NCI-H2029 (cell line): ENCODE measurements around the gene ZNF599.
A peak's percentile ranks its signal among the peaks of the same experiment; 100 is the strongest.
"Not testable (repeated sequence)": the region's sequence is repeated elsewhere in the genome, so short reads cannot be mapped to it uniquely, and the experiment has no call there.

Experiments
- DNase-seq: peaks from one replicate; lab custom pipeline; 2025; lab: John Stamatoyannopoulos, UW

Gene ZNF599

DNA sequence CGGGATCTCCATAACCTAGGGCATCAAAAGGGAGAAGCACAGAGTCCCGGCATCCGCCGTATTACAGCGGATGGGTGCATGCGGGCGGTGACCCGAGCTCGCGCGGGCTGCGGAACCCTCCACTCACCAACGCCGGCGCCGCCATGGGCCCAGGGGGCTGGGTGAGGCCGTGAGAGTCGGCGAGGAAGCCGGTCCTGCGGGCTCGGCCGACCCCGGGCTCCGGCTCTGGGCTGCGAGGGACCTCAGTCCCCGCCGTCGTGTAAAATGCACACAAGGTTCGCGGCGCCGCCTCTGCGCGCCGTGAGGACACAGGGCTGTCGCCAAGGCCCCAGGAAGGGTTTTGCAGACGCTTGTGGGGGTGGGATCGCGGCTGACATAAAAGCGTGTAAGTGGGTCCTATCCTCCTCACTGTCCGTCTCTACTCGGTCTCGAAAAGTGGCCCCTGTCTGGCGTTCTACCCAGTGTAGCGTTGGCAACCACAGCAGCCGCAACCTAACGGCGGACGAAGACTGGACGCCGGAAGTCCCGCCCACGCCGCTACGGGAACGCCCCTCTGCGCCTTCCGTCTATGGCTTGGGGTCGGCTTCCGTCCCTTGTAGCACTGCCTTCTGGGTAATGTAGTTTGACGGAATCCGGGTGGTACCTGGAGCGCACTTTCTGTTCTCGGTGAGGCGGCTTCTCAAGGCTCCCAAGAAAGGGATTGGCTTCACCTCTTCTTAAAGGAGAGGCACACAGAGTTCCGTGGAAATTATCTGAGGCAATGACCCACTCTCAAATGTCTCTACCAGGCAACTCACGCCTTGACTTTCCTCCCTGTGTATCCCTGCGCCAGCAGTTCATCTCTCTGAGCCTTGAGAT, at the start of gene ZNF599:
ZNF599 (minus strand) TSS at position 519 of the 858 bp plus-strand sequence; CDS start at position 145, 374 bp downstream.
- DNase-seq: peak; percentile 88

DNA sequence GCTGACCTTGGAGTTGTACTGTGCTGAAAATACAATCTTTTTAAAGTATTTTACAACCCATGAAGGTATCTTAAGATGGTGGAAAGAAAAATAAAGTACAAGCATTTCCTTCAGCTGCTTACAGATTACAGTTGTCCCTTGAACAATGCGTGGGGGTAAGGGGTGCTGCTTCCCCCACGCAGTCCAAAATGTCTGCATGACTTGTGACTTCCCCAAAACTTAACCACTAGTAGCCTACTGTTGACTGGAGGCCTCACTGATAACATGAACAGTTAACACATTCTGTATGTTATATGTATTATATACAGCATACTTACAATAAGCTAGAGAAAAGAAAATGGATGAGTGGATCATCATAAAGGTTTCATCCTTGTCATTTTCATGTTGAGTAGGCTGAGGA, 45.3 kb upstream of the ZNF599 start:
- DNase-seq: no peak

DNA sequence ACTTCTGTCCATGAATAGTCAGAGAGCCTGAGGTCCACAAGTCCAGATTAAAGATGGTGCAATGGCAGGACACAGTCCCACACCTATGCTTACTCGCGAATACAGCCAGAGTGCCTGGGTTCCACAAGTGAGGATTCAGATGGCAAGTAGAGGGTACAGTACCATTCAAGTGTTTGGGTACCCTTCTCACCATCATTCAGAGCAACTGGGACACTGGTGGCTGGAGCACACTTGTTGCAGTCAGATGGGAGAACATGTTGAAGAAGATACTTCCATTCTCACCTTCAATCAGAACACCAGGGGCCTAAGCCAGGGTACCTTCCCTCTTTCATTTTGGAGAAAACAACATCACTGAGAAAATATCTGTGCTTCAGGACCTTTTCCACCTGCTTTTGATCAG, 43.7 kb upstream of the ZNF599 start:
- DNase-seq: no peak

DNA sequence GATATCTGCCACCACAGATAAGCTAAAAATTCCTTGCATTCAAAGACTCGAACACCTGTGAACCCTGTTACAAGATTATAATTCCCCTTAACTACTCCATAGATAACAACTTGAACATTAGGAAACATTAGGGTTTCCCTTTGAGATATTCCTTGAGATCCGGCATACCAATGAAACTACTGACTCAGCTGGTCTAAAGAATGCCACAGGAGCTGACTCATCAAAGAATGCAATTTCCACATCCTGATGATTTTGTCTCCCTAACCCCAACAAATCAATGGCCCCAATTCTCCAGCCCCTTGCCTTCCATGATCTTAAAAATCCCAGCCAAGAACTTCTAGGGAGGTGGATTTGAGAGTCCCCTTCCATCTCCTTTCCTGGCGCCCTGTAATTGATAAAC, 35.6 kb upstream of the ZNF599 start:
- no peak for DNase-seq

DNA sequence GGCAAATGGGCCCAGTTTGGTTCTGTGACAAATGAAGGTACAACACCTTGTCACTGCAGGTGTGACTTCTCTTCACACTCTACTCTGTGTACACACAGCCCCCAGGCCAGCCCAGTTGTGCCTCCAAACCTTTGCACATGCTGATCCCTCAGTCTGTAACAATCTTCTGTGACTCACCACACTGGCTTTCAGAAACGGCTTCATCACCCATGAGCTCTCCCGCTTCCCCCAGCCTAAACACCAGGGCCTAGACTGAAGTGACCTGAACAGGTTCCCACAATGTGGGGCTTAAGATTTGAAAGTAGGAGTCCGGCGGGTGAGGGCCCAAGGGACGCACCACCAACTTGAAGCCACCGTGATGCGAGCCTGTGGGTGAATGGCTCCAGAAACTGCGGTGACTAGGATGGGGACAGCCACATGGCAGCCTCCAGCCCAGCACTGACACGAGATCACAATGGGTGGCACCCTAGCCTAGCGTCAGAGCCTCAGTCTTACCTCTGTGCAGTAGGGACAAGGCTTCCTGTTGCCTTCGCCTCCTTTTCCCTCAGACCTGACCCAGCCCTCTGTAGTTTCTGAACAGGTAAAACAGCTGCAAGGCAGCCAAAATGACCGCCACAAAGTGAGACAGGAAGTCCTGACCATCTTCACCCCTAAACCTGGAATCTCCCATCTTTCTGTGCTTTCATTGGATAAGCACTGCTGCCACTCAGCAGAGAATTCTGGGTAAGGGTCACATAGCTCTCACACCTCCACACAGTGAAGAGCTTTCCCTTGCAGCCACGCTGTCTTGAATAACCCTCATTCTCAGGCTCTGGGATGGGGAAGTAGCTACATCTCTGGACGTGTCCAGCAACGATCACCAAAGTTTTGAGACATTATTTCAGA, 34.2 kb upstream of the ZNF599 start:
- no peak for DNase-seq

DNA sequence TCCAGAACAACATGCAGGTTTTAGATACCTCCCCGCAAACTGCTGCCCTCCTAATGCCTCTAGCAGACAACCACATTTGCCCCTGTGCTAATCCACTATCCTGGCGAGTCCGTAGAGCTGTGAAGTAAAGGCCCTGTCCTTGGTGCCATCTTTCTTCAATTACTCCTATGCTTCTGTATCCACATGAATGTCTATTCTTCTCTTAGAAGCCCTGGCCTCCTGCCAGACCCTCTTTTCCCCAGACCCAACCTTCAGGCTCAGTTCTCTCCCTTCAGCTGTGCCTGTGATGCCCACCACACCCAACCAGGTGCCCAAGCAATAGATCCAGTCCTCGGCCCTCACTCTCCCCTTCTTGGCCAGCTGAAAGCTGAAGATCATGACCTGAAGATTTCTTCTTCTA, 31.1 kb upstream of the ZNF599 start:
- DNase-seq: no peak

DNA sequence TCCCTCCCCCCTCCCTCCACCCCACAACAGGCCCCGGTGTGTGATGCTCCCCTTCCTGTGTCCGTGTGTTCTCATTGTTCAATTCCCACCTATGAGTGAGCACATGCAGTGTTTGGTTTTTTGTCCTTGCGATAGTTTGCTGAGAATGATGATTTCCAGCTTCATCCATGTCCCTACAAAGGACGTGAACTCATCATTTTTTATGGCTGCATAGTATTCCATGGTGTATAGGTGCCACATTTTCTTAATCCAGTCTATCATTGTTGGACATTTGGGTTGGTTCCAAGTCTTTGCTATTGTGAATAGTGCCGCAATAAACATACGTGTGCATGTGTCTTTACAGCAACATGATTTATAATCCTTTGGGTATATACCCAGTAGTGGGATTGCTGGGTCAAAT, 23.9 kb upstream of the ZNF599 start:
- DNase-seq: not testable (repeated sequence)

DNA sequence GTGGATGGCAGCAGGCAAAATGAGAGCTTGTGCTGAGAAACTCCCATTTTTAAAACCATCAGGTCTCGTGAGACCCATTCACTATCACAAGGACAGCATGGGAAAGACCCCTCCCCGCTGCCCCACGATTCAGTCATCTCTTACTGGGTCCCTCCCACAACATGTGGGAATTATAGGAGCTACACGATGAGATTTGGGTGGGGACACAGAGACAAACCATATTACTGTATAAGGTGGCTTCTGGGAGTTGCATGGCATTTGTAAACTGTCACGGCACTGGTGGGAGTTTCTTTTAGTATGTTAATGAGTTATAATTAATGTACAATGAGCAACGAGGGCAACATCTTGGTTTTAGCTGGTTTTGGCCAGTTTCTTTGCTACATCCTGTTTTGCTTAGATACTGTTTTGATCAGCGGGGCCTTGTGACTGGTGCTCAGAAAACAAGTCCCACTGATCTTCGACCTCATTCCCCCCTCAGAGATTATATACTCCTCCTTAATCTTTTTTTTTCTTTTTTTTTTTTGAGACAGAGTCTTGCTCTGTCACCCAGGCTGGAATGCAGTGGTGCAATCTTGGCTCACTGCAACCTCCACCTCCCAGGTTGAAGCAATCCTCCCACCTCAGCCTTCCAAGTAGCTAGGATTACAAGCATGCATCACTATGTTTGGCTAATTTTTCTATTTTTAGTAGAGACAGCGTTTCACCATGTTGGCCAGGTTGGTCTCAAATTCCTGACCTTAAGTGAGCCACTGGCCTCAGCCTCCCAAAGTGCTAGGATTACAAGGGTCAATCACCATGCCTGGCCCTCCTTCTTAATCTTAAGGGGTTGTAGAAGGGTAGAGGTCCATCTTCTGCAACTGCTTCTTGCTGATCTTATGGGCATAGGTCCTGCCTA, 21.3 kb upstream of the ZNF599 start:
- no peak for DNase-seq

DNA sequence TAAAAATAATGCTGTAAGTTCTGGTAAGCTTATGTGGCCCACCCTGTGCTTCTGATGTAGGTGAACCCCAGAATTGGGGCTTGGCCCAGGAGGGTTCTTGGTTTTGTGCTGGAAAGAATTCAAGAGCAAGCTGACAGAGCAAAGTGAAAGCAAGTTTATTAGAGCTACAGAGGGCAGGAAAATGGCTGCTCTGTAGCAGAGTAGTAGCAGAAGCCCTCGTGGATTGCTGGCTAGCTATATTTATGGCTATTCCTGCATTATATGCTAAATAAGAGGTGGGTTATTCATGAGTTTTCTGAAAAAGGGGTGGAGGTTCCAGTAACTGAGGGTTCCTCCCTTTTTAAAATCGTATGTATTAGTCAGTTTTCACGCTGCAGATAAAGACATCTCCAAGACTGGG, 20.6 kb upstream of the ZNF599 start:
- DNase-seq: no peak

DNA sequence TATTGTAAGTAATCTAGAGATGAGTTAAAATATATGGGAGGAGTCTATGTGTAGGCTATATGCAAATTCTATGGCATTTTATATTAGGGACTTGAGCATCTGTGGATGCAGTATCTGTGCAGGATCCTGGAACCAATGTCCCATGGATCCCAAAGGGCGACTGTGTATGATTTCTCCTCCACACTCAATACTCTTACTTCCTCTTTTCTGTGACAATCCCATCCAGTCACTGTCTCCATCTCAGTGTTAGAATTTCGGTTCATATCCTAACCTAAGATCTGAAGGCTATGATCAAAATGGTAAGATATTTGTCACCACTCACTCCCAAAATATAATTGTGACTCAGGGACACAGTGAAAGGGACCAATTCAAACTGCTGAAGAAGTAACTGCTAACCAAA, 15.1 kb upstream of the ZNF599 start:
- DNase-seq: no peak

DNA sequence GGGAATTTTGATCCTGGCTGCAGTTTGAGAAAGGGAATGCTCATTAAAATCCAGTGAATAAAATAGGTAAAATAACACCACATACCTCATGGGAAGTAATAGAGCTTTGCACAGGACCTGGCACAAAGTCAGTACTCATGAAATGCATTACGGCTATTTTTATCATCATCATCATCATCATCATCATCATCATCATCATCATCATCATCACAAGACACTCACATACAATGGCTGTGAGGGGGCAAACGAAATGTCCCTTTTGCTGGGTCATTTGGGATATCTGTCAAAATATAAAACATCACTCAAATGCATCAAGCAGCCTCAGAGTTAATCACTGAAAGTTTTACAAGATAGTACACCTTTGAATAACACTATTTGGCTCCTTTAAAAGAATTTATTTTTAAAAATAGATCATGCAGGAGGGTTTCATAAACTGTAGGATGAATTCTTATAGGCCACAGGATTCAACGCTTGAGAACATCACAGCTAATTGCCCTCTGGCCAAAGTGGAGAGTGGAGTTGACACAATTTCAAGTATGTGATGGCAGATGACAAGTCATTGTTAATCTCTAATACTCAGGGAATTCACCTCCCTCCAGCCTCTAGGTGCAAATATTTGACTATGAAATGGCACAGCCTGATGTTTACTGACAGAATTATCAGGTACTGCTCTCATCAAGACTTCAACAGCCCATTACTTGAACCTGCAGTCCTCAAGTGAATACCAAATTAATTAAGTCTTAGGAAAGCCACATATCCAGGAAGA, 14.2 kb upstream of the ZNF599 start:
- DNase-seq: no peak

DNA sequence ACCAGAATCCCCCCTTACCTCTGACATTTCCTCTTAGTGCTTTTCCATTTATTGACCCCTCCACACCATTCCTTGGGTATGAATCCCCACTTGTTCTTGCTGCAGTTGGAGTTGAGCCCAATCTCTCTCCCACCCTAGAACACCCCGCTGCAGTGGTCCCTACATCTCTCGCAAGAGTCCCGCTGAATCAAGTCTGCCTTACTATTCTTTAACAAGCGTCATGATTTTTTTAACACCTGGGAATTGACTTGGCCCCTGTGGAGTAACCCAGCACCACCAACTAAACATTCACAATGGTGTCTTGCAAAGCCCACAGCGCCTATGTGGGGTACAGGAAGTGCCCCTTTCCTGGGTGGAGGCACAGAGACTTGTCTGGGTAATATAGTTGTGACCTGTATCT, 13.2 kb upstream of the ZNF599 start:
- no peak for DNase-seq

DNA sequence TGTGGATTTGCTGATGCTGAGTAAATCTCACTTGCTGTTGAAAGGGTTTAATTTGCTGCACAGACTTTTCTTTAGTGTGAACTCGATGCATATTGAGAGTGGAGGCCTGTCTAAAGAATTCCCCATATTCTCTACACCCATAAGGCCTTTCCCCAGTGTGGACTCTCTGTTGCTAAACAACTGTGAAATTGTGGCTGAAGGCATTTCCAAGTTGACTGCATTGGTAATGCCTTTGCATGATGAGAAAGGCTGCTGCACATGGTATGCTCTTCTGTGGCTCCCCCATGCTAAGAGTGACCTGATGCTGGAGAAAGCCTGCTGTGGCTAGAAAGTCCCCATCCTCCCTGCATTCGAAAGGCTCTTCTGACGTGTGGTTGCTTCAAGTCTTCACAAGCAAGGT, 6.6 kb upstream of the ZNF599 start:
- DNase-seq: no peak

DNA sequence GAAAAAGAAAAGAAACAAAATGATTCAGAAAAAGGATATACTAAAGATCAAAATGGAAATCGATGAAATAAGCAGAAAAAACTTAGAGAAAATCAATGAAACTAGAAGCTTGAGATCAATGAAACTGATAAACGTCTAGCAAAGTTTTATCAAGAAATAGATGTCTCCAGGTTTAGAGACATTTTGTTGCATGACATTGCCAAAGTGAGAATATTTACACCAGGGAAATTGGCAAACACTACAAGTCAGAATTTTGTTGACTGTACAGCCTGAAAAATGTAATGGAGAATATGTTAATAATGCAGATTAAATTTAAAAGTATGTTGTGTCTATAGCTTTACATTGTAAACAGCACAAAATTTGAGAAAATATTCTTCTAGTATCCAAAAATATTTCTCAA, 5.3 kb upstream of the ZNF599 start:
- no peak for DNase-seq

DNA sequence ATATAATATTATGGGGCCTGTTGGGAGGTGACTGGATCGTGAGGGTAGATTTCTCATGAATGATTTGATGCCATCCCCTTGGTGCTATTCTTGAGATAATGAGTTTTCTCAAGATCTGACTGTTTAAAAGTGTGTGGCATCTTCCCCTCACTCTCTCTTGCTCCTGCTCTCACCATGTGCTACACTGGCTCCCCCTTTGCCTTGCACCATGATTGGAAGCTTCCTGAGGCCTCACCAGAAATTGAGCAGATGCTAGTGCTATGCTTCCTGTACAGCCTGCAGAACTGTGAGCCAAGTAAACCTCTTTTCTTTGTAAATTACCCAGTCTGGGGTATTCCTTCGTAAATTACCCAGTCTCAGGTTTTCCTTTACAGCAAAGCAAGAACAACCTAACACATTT, 1.8 kb upstream of the ZNF599 start:
- no peak for DNase-seq

DNA sequence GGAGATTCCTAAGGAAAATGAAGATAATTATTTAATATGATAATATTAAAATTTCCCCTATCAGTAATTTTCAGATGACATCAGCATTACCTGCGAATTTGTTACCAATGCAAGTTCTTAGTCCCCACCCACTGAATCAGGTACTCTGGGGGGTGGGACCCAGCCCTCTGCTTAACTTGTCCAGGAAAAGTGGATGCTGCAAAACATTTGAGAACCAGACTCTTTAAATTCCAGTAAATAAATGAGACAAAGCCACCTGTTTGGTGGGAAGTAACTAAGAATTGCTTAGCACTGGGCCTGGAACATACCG, 495 bp upstream of the ZNF599 start:
- no peak for DNase-seq

DNA sequence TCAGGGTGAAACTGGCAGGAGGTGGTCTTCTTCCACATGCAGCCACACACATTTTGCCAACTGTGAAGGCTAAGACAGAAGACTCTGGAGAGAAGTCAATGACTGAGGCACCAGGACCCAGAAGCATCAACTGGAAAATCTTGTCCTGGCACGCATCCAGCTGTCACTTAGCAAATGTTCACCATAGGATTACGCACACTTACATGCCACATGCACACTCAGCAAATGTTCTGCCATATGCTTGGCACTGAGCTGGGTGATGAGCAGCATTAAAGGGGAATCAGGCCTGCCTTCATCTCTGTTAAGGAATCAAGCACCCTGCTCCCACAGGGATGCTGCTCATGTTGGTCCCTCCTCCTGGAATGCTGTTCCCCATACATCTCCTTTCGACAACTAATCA, 5.1 kb downstream of the ZNF599 start:
- no peak for DNase-seq

DNA sequence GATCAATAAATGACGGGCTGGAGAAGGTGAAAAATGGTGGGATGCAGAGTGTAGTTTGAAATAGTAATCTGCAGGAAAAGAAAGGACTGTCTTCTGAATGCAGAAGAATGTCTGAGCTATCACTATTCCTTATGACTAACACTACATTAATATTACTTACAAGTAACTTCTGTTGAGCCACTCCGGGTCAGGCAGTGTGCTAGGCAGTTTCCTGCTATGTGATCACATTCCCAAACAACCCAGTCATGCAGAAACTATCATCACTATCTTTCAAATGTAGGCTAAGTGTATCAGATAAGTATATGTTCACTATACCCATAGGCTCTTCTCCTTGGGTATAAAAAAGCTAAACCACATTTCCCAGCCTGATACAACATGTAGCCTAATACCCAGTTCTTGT, 6.6 kb downstream of the ZNF599 start:
- DNase-seq: no peak

DNA sequence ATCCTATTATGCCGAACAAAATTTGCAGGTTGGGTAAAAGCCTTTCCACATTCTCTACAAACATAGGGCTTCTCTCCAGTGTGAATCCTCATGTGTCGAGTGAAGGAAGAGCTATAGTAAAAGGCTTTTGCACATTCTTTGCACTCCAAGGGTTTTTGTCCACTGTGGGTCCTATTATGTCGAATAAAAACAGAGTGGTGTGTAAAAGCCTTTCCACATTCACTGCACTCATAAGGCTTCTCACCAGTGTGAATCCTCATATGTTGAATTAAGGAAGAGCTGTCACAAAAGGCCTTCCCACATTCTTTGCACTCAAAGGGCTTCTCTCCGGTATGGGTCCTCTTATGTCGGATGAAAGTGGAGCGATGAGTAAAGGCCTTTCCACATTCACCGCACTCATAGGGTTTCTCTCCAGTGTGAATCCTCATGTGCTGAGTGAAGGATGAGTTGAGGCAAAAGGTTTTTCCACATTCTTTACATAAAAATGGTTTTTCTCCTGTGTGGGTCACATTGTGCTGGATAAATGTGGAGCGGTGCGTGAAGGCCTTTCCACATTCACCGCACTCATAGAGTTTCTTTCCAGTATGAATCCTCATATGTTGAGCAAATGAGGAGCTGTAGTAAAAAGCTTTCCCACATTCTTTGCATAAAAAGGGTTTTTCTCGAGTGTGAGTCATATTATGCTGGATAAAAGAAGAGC, 13.6 kb downstream of the ZNF599 start:
- no peak for DNase-seq

DNA sequence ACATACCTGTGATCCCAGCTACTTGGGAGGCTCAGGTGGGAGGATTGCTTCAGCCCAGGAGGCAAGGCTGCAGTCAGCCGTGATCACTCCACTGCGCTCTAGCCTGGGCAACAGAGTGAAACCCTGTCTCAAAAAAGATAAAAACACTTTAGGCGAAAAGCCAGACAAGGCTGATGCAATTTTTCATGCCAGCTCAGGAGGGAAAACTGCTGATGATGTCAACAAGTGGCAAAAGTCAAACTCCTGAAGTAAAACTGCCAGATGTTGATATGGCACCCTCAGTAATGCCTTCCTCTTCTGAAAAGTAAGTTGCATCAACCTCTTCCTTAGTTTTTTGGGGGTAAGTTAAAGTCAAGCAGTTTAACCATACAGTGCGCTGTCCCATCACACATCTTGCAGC, 15.6 kb downstream of the ZNF599 start:
- no peak for DNase-seq
